Neural progenitor cell (in vitro differentiated cells): ENCODE data around the gene FAM234B. TPM values are rescaled to one million over a fixed set of nuclear protein-coding genes. Genes with fewer than 3 reads are reported as not detected.

Experiments used
- DNase-seq: peaks from one replicate; pipeline ENCODE4 v3.0.0-alpha.2; 2016; ENCODE audit warnings: low spot score
- H2AFZ ChIP-seq: fragments of 200-600 bp; sonication (generic); replicated peaks from 2 replicates; pipeline ENCODE4 v1.6.1; 2016; ENCODE audit warnings: antibody characterized with exemption
- H3F3A ChIP-seq: fragments of 200-600 bp; sonication (generic); 2 replicates; pipeline ENCODE4 v1.6.1; 2016; ENCODE audit warnings: antibody characterized with exemption, low read depth
- H3K27ac ChIP-seq: fragments of 200-600 bp; sonication (generic); 2 replicates; pipeline ENCODE4 v1.5.1; 2016; ENCODE audit warnings: mild to moderate bottlenecking
- H3K27me3 ChIP-seq: fragments of 200-600 bp; sonication (generic); 2 replicates; pipeline ENCODE4 v1.6.1; 2016; ENCODE audit warnings: mild to moderate bottlenecking, moderate library complexity
- H3K36me3 ChIP-seq: fragments of 200-600 bp; sonication (generic); 2 replicates; pipeline ENCODE4 v1.5.1; 2016
- H3K4me1 ChIP-seq: fragments of 200-600 bp; sonication (generic); 2 replicates; pipeline ENCODE4 v1.6.1; 2016; ENCODE audit warnings: mixed run types
- H3K4me2 ChIP-seq: fragments of 200-600 bp; sonication (generic); 2 replicates; pipeline ENCODE4 v1.6.1; 2016
- H3K4me3 ChIP-seq: fragments of 200-600 bp; sonication (generic); 2 replicates; pipeline ENCODE4 v1.5.1; 2016
- H3K79me2 ChIP-seq: fragments of 200-600 bp; sonication (generic); 2 replicates; pipeline ENCODE4 v1.6.1; 2016; ENCODE audit warnings: low read depth
- H3K9ac ChIP-seq: fragments of 200-600 bp; sonication (generic); 2 replicates; pipeline ENCODE4 v1.6.1; 2016
- H3K9me3 ChIP-seq: fragments of 200-600 bp; sonication (generic); 2 replicates; pipeline ENCODE4 v1.5.1; 2016; ENCODE audit warnings: low read depth
- H4K20me1 ChIP-seq: fragments of 200-600 bp; sonication (generic); 2 replicates; pipeline ENCODE4 v1.6.1; 2016; ENCODE audit warnings: low read depth
- H3K27ac Mint-ChIP-seq: 3 replicates; pipeline ENCODE4 v1.8.0; 2021; ENCODE audit warnings: mixed read lengths
- H3K27me3 Mint-ChIP-seq: 2 replicates; pipeline ENCODE4 v1.8.0; 2022; ENCODE audit warnings: low read depth, mild to moderate bottlenecking, inconsistent platforms, moderate library complexity, mixed read lengths; ENCODE audit not compliant: insufficient read depth
- H3K36me3 Mint-ChIP-seq: 3 replicates; pipeline ENCODE4 v1.8.0; 2021; ENCODE audit warnings: mixed read lengths
- H3K4me1 Mint-ChIP-seq: 3 replicates; pipeline ENCODE4 v1.8.0; 2021; ENCODE audit warnings: mixed read lengths
- H3K4me3 Mint-ChIP-seq: 3 replicates; pipeline ENCODE4 v1.8.0; 2021; ENCODE audit warnings: mild to moderate bottlenecking, moderate library complexity, mixed read lengths
- H3K9me3 Mint-ChIP-seq: 3 replicates; pipeline ENCODE4 v1.8.0; 2020; ENCODE audit warnings: mixed read lengths
- EZH2 ChIP-seq: fragments of 200-600 bp; sonication (generic); IDR thresholded peaks from 2 replicates; pipeline ENCODE4 v1.6.1; 2017; ENCODE audit warnings: antibody characterized with exemption, mild to moderate bottlenecking, moderate library complexity
- EZH2phosphoT487 ChIP-seq: fragments of 200-600 bp; sonication (generic); IDR thresholded peaks from 2 replicates; pipeline ENCODE4 v1.6.1; 2017; ENCODE audit warnings: antibody characterized with exemption
- total RNA-seq: library from RNA; depleted of rRNA; stranded (reverse); fragments of >200 nt; gene quantifications from 2 replicates; pipeline ENCODE4 v1.2.3, GENCODE V29; 2015; ENCODE audit warnings: low replicate concordance
- TF ChIP-seq, protein P1 (sequence below): fragments of 200-600 bp; sonication (generic); IDR thresholded peaks from 2 replicates; pipeline ENCODE4 v1.5.1; 2017; ENCODE audit warnings: antibody characterized with exemption, mild to moderate bottlenecking

FAM234B gene
- total RNA-seq, 1 donor from 2014 or later, result 20.8 TPM

DNA sequence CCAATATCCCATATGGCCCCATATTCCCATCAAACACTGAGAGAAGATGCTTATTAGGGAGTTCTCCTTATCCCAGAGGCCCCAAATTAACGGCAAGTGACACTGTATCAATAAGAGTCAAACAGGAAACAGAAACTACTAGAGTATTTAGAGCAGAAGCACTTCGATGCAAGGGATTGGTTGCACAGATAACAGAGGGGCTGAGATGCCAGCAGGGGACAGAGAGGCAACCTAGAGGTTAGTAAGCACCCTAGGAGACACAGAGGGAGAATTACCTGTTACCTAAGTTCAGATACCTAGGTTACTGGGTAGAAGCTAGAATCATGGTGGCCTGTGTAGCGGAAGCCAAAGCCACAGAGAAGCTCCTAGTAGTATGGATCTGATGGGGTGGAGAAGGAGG is 47.0 kb upstream of the FAM234B start:
- no peak overlapping the region for H3K4me3 ChIP-seq
- H3K27me3 ChIP-seq, result peaks cover 6% of the 10 kb centered on the region
- no peak overlapping the region for H2AFZ ChIP-seq
- no peaks in the 10 kb centered on the region for H3K36me3 ChIP-seq
- Mint-ChIP-seq H3K36me3 (peaks cover 12% of the 10 kb centered on the region), H3K9me3 (no peaks in the 10 kb centered on the region), H3K4me3 (no peak overlapping the region), H3K4me1 (peaks cover 29% of the 10 kb centered on the region), H3K27ac (no peak overlapping the region), H3K27me3 (peaks cover 3% of the 10 kb centered on the region)
- H3F3A ChIP-seq, result peaks cover 8% of the 10 kb centered on the region
- H3K4me2 ChIP-seq, result no peak overlapping the region
- TF ChIP-seq, protein P1, sequence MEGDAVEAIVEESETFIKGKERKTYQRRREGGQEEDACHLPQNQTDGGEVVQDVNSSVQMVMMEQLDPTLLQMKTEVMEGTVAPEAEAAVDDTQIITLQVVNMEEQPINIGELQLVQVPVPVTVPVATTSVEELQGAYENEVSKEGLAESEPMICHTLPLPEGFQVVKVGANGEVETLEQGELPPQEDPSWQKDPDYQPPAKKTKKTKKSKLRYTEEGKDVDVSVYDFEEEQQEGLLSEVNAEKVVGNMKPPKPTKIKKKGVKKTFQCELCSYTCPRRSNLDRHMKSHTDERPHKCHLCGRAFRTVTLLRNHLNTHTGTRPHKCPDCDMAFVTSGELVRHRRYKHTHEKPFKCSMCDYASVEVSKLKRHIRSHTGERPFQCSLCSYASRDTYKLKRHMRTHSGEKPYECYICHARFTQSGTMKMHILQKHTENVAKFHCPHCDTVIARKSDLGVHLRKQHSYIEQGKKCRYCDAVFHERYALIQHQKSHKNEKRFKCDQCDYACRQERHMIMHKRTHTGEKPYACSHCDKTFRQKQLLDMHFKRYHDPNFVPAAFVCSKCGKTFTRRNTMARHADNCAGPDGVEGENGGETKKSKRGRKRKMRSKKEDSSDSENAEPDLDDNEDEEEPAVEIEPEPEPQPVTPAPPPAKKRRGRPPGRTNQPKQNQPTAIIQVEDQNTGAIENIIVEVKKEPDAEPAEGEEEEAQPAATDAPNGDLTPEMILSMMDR, result no peak
- no peak for TF ChIP-seq EZH2phosphoT487
- no peak for TF ChIP-seq EZH2
- no peaks in the 10 kb centered on the region for H3K9me3 ChIP-seq
- no peak overlapping the region for H3K27ac ChIP-seq
- H3K79me2 ChIP-seq, result no peaks in the 10 kb centered on the region
- no peaks in the 10 kb centered on the region for H4K20me1 ChIP-seq
- no peak for DNase-seq
- H3K9ac ChIP-seq, result no peak overlapping the region
- no peaks in the 10 kb centered on the region for H3K4me1 ChIP-seq

- Mint-ChIP-seq H3K4me3 (peak overlapping the region; percentile 34), H3K27ac (no peak overlapping the region), H3K27me3 (peaks cover 3% of the 10 kb centered on the region), H3K36me3 (peaks cover 12% of the 10 kb centered on the region), H3K9me3 (no peaks in the 10 kb centered on the region), H3K4me1 (peaks cover 29% of the 10 kb centered on the region)
- Histone ChIP-seq H4K20me1 (no peaks in the 10 kb centered on the region), H3K79me2 (no peaks in the 10 kb centered on the region), H2AFZ (no peak overlapping the region), H3K27me3 (peaks cover 12% of the 10 kb centered on the region), H3K27ac (no peak overlapping the region), H3K4me1 (no peaks in the 10 kb centered on the region), H3K36me3 (no peaks in the 10 kb centered on the region), H3K4me2 (no peak overlapping the region), H3F3A (peaks cover 8% of the 10 kb centered on the region), H3K4me3 (no peak overlapping the region), H3K9me3 (no peaks in the 10 kb centered on the region), H3K9ac (no peak overlapping the region)
- TF ChIP-seq, protein P1, result no peak
- no peak for TF ChIP-seq EZH2phosphoT487
- no peak for TF ChIP-seq EZH2
- no peak for DNase-seq
Measured at GRCh38 chr12:12997734-12998133, 46.4 kb upstream of the FAM234B start.

- Histone ChIP-seq H3K27ac (no peak overlapping the region), H3K4me2 (no peak overlapping the region), H3K36me3 (no peaks in the 10 kb centered on the region), H3K4me1 (no peaks in the 10 kb centered on the region), H3K79me2 (no peaks in the 10 kb centered on the region), H3F3A (peaks cover 8% of the 10 kb centered on the region), H3K9me3 (no peaks in the 10 kb centered on the region), H2AFZ (no peak overlapping the region), H3K27me3 (peaks cover 13% of the 10 kb centered on the region), H4K20me1 (no peaks in the 10 kb centered on the region), H3K4me3 (no peak overlapping the region), H3K9ac (no peak overlapping the region)
- Mint-ChIP-seq H3K36me3 (peaks cover 12% of the 10 kb centered on the region), H3K27me3 (peaks cover 3% of the 10 kb centered on the region), H3K9me3 (no peaks in the 10 kb centered on the region), H3K4me3 (no peak overlapping the region), H3K27ac (no peak overlapping the region), H3K4me1 (peaks cover 29% of the 10 kb centered on the region)
- no peak for TF ChIP-seq EZH2phosphoT487
- no peak for TF ChIP-seq EZH2
- TF ChIP-seq, protein P1, result no peak
- DNase-seq, result no peak
Measured at GRCh38 chr12:12998248-12998647, 45.9 kb upstream of the FAM234B start.
